Immature natural killer cell (primary cell): Measurements from ENCODE around the gene NEUROD6. TPM values are rescaled to one million over a fixed set of nuclear protein-coding genes. Genes with fewer than 3 reads are reported as not detected.

Experiments
- DNase-seq, 3 donors: peaks; one replicate each; pipeline ENCODE4 v3.0.0; 2022; ENCODE audit warnings: mixed read lengths in 1 of 3
- H3K27ac Mint-ChIP-seq, 6 donors: one replicate each; pipeline ENCODE4 v1.8.0; 2020; ENCODE audit warnings: mixed read lengths in 6 of 6, mild to moderate bottlenecking in 5 of 6, inconsistent platforms in 4 of 6, moderate library complexity in 3 of 6
- H3K27me3 Mint-ChIP-seq, 3 donors: one replicate each; pipeline ENCODE4 v1.8.0; 2020 to 2021; ENCODE audit warnings: low read depth in 3 of 3, mild to moderate bottlenecking in 3 of 3, mixed read lengths in 3 of 3, moderate library complexity in 3 of 3, inconsistent platforms in 1 of 3
- H3K36me3 Mint-ChIP-seq, 3 donors: one replicate each; pipeline ENCODE4 v1.8.0; 2020; ENCODE audit warnings: mixed read lengths in 3 of 3, inconsistent platforms in 2 of 3, mild to moderate bottlenecking in 2 of 3
- H3K4me1 Mint-ChIP-seq, 2 donors: one replicate each; pipeline ENCODE4 v1.8.0; 2020; ENCODE audit warnings: inconsistent platforms in 2 of 2, mild to moderate bottlenecking in 2 of 2, mixed read lengths in 2 of 2, moderate library complexity in 1 of 2
- H3K4me3 Mint-ChIP-seq, 5 donors: one replicate each; pipeline ENCODE4 v1.8.0; 2020; ENCODE audit warnings: mild to moderate bottlenecking in 5 of 5, mixed read lengths in 5 of 5, inconsistent platforms in 3 of 5, moderate library complexity in 3 of 5
- H3K9me3 Mint-ChIP-seq, 6 donors: one replicate each; pipeline ENCODE4 v1.8.0; 2020; ENCODE audit warnings: mild to moderate bottlenecking in 6 of 6, mixed read lengths in 6 of 6, inconsistent platforms in 4 of 6, moderate library complexity in 3 of 6
- polyA plus RNA-seq, 3 donors: library from polyadenylated mRNA; unstranded; fragments of 300-500 nt; fragmentation: Illumina TruSeq; gene quantifications; one replicate each; pipeline ENCODE4 v1.2.3, GENCODE V29; 2021

NEUROD6 gene
- polyA plus RNA-seq, 3 donors from 2014 or later = not detected

DNA sequence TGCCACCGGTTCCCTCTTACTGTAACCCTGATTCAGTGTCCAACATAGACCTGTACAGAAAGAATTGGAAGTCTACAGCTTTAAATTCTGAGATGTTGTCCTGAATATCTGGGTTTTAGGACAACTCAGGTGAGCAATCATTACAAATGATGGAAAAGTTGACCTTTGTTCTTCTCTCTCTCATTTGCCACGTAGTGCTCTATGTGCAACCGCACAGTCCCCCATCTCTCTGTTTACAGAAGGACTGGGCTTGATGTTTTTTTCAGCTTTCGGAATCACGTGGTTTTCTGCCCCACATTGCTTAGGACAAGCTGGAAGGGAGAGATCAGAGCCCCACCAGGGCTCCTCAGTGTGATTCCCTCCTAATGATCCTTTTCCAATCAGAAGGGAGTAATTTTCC lies 22.2 kb downstream of the NEUROD6 start:
- H3K4me3 Mint-ChIP-seq = no peak overlapping the region
- no peak for DNase-seq
- no peaks in the 10 kb centered on the region for H3K4me1 Mint-ChIP-seq
- H3K9me3 Mint-ChIP-seq = peaks cover 0 to 4% (median 1%) of the 10 kb centered on the region in 6 donors
- peaks cover 0 to 4% (median 0%) of the 10 kb centered on the region in 3 donors for H3K27me3 Mint-ChIP-seq
- H3K36me3 Mint-ChIP-seq = no peaks in the 10 kb centered on the region
- H3K27ac Mint-ChIP-seq = no peak overlapping the region

DNA sequence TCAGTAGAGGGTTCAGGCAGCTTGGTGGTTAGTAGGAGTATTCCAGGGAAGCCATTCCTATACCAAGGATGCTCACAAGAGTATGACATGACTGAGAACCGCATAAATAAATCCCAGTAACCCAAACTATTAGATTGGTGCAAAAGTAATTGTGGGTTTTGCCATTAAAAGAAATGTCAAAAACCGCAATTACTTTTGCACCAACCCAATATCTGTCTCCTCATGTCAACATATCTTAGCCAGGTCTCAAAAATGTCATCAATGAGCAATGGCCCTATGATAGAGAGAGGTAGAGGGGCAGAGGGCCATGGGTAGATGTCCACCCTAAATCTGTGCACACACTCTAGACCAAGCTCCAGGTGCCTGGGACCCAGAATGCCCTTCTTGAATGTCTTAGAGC lies 23.6 kb downstream of the NEUROD6 start:
- H3K4me1 Mint-ChIP-seq = no peaks in the 10 kb centered on the region
- no peak for DNase-seq
- H3K9me3 Mint-ChIP-seq = peaks cover 0 to 4% (median 1%) of the 10 kb centered on the region in 6 donors
- no peak overlapping the region for H3K4me3 Mint-ChIP-seq
- no peaks in the 10 kb centered on the region for H3K36me3 Mint-ChIP-seq
- H3K27ac Mint-ChIP-seq = no peak overlapping the region
- peaks cover 0 to 4% (median 0%) of the 10 kb centered on the region in 3 donors for H3K27me3 Mint-ChIP-seq

DNA sequence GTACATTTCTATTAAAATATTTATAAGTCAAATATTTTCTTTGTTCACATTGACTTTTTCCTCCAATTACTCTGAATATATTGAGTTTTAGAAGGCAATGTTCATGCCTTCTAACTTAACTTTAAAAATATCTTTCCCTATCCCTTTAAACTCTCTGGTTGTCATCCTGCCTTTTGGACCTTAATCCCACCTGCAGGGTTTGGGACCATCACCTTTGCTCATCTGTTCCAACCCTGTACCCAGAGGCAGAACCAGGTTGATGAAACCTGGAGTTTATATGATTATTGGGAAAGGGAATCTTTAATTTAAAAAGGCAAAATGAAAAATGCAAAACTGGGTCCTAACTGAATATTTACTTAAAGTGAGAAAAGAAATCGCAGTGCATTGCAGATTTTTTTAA lies 24.8 kb downstream of the NEUROD6 start:
- Mint-ChIP-seq H3K9me3 (peaks cover 0 to 5% (median 0%) of the 10 kb centered on the region in 6 donors), H3K27me3 (peaks cover 0 to 4% (median 0%) of the 10 kb centered on the region in 3 donors), H3K4me3 (no peak overlapping the region), H3K4me1 (no peaks in the 10 kb centered on the region), H3K36me3 (no peaks in the 10 kb centered on the region), H3K27ac (no peak overlapping the region)
- DNase-seq = no peak

DNA sequence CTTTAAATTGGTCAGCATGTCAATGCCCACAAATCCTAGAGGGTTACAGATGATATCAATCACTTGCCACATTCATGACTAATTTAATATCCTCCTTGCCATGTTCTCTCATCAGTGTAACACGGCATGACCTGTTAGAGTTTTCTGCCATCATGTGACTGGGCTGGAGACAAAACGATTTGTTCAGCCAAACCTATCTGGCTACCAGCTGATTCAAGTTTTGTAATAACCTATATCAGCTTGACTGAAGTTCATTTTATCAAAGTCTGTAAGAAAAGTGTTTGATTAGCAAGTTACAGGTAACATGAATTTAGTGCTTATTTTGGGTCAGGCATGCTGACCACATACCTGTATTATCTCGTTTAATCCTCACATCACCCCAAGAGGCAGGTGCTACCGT lies 25.7 kb downstream of the NEUROD6 start:
- DNase-seq = no peak
- Mint-ChIP-seq H3K4me1 (no peaks in the 10 kb centered on the region), H3K27ac (no peak overlapping the region), H3K36me3 (no peaks in the 10 kb centered on the region), H3K27me3 (peaks cover 0 to 4% (median 0%) of the 10 kb centered on the region in 3 donors), H3K4me3 (no peak overlapping the region), H3K9me3 (peaks cover 0 to 5% (median 0%) of the 10 kb centered on the region in 6 donors)

DNA sequence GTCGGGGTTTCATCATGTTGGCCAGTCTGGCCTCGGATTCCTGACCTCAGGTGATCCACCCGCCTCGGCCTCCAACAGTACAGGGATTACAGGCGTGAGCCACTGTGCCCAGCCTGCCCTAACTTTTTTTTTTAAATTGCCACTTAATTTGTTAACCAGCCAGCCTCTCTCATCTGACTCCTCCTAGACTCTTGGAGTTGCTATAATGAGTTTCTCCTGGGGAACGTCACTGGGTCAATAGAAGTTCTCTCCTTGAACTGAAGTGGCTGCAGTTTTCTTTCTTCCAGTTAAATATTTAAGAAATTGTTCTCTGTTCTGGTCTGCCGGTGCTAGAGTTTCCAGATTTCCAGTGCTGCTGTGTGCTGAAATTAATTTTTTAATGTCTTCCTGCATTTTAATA lies 27.6 kb downstream of the NEUROD6 start:
- no peak overlapping the region for H3K27ac Mint-ChIP-seq
- peaks cover 0 to 2% (median 0%) of the 10 kb centered on the region in 6 donors for H3K9me3 Mint-ChIP-seq
- H3K27me3 Mint-ChIP-seq = peaks cover 0 to 2% (median 0%) of the 10 kb centered on the region in 3 donors
- no peak overlapping the region for H3K4me3 Mint-ChIP-seq
- DNase-seq = no peak
- no peaks in the 10 kb centered on the region for H3K4me1 Mint-ChIP-seq
- no peaks in the 10 kb centered on the region for H3K36me3 Mint-ChIP-seq

DNA sequence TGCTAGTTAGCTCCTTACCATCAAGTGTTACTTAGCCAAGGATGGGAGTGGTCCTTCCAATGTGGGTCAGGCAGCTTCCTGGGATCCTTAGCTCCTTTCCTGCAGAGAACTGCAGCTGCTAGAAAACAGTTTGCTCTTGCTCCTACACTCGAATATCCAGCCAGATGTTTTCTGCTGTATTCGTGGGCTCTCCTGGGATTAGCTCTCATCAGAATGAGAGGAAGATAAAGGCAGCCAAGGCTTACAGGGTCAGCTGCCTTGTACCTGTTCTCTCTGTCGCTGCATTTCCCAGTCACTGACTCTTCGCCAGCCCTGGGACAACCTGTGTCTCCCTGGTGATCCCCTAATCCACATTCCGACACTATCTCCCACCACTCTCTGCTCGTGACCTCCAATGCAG lies 29.0 kb downstream of the NEUROD6 start:
- DNase-seq = no peak
- peaks cover 0 to 2% (median 0%) of the 10 kb centered on the region in 6 donors for H3K9me3 Mint-ChIP-seq
- no peaks in the 10 kb centered on the region for H3K36me3 Mint-ChIP-seq
- H3K4me3 Mint-ChIP-seq = no peak overlapping the region
- H3K27me3 Mint-ChIP-seq = no peaks in the 10 kb centered on the region
- no peak overlapping the region for H3K27ac Mint-ChIP-seq
- no peaks in the 10 kb centered on the region for H3K4me1 Mint-ChIP-seq

DNA sequence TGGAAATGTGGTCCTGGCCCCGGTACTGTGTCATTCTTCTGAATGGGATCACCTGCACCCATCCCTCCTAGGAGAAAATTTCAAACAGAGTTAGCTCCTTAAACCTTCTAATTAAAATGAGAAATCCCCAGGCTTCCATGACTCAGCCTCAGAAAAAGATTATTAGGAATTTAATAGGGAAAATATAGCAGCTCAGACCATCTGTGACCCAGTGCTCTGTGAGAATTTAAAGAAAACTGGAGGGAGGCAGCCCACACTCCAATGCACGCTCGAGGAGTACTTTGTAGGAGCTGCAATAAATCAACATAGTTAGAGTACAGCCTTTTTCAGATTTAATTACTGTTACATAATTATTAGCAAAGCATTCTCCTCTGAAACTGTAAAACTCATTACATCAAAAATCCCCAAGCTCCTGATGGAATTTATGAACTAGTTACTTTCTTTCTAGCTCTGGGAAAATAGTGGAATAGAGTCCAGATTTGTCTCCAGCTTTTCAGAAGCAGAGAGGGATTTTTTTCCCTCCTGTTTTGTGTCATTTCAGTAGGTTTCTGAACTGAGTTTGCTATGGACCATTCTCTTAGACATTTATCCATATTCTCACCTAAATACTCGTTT lies 30.1 kb downstream of the NEUROD6 start:
- Mint-ChIP-seq H3K27me3 (no peaks in the 10 kb centered on the region), H3K9me3 (peaks cover 0 to 2% (median 0%) of the 10 kb centered on the region in 6 donors), H3K4me3 (no peak overlapping the region), H3K36me3 (no peaks in the 10 kb centered on the region), H3K4me1 (no peaks in the 10 kb centered on the region), H3K27ac (no peak overlapping the region)
- DNase-seq = no peak

DNA sequence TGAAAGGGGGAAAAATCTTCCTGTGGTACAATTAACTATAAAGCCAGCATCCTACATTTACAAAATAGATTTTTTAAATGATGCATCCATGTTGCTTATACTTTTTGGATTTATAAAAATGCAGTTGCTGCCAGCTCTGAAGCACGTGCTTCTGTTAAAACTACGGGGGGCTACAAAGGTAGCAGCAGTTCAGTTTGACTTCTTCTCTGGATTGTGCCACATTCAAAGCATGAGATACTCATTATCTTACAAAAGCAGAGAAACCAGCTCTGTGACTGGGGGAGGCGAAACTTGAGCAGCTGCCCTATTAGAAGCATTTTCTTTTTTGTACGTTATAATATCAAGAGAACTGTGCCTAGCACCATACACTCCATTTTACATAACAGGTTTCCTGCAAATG lies 31.1 kb downstream of the NEUROD6 start:
- Mint-ChIP-seq H3K36me3 (no peaks in the 10 kb centered on the region), H3K27ac (no peak overlapping the region), H3K9me3 (peaks cover 0 to 2% (median under 1%) of the 10 kb centered on the region in 6 donors), H3K27me3 (no peaks in the 10 kb centered on the region), H3K4me3 (no peak overlapping the region), H3K4me1 (no peaks in the 10 kb centered on the region)
- DNase-seq = no peak

DNA sequence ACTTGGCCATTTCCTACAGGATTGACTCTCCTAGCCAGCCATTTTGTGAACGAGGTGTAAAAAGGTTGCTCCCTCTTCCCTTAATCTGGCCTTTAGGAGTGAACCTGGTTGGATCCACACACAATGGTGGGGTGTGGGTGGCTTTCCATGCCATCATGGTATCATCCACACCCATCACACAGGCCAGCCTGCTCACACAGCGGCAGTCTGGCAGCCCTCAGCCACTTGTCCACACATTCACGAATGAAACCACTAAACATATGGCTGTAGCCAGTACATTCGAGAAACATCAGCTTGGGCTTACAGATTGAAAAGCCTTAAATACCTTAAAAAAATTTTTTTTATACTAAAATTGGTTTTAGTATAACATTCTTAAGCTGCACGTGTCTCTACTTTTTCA lies 31.9 kb downstream of the NEUROD6 start:
- DNase-seq = no peak
- Mint-ChIP-seq H3K4me3 (no peak overlapping the region), H3K4me1 (no peaks in the 10 kb centered on the region), H3K36me3 (no peaks in the 10 kb centered on the region), H3K27ac (no peak overlapping the region), H3K27me3 (peaks cover 0 to under 1% (median 0%) of the 10 kb centered on the region in 3 donors), H3K9me3 (peaks cover 0 to 5% (median 2%) of the 10 kb centered on the region in 6 donors)

DNA sequence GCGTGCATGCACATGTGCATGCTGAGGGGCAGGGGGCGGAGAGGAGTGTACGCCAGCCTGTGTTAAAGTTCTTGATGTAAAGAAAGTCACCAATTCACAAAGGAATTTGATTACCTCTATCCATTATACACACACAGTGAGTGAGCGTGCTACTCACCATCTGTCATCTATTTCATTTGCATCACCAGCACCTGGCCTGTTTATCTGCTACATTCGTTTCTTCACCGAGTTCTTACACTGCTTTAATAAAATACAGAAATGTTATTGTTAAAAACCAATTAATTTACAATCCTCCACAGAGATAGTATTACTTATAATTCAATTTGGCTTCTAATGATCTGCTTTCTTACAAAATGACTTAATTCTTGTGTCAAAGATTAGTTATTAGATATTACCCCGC lies 32.6 kb downstream of the NEUROD6 start:
- peaks cover 0 to 5% (median 3%) of the 10 kb centered on the region in 6 donors for H3K9me3 Mint-ChIP-seq
- H3K27me3 Mint-ChIP-seq = peaks cover 0 to 2% (median 0%) of the 10 kb centered on the region in 3 donors
- no peak overlapping the region for H3K4me3 Mint-ChIP-seq
- no peak for DNase-seq
- no peaks in the 10 kb centered on the region for H3K36me3 Mint-ChIP-seq
- H3K27ac Mint-ChIP-seq = no peak overlapping the region
- H3K4me1 Mint-ChIP-seq = no peaks in the 10 kb centered on the region

DNA sequence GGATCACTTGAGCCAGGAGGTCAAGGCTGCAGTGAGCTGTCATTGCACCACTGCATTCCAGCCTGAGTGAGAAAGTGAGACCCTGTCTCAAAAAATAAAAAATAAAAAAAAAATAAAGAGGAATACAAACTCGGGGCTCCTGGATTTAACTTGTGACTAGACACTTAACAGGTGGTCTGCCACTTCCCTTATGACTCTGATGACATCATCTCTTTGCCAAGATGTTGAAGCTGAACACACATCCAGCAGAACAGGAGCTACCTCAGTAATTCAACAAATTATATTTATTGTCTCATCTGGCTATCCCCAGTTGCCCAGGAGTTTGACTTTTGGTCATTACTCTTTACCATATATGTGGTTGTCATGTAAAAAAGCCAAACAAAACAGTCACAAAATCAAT lies 35.3 kb downstream of the NEUROD6 start:
- no peak overlapping the region for H3K4me3 Mint-ChIP-seq
- H3K36me3 Mint-ChIP-seq = no peaks in the 10 kb centered on the region
- no peak overlapping the region for H3K27ac Mint-ChIP-seq
- no peak for DNase-seq
- H3K27me3 Mint-ChIP-seq = peaks cover 2% of the 10 kb centered on the region in 3 donors
- H3K4me1 Mint-ChIP-seq = no peaks in the 10 kb centered on the region
- peaks cover 0 to 11% (median 4%) of the 10 kb centered on the region in 6 donors for H3K9me3 Mint-ChIP-seq

DNA sequence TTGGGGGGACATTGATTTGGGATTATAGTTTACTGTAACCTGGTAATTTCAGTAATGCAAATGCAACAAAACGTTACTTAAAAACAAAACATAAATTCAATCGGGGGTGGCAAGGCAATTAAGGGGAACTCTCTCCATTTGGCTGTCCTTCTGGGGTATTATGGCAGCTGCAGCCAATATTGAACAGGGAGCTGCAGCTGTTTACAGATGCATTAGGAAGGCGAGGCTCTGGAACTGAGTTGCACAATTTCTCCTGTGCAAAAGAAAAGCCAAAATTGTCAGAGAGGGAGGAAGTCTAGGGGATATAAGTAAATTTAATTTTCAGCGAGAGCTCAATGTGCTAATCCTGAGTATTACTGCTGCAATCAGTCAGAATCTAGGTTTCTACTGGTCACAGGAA lies 36.1 kb downstream of the NEUROD6 start:
- Mint-ChIP-seq H3K36me3 (no peaks in the 10 kb centered on the region), H3K27ac (no peak overlapping the region), H3K9me3 (peaks cover 0 to 11% (median 4%) of the 10 kb centered on the region in 6 donors), H3K4me1 (no peaks in the 10 kb centered on the region), H3K27me3 (peaks cover 2% of the 10 kb centered on the region in 3 donors), H3K4me3 (no peak overlapping the region)
- no peak for DNase-seq

DNA sequence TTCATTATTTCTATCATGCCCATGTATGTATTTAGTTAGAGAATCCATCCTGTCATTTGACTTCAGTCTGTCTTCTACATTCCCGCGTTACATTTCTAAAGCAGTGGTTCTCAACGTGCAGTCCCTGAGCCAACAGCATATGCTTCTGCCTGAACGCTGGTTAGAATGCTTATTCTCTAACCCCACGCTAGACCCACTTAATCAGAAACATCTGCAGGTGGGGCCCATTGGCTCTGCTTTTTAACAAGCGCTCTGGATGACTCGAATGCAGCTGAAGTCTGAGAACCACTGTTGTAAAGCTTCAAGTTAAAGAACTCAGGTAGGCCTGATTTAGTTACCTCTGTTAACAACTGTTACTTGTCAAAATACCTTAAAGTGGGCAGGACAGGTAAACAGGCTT lies 38.2 kb downstream of the NEUROD6 start:
- H3K27ac Mint-ChIP-seq = no peak overlapping the region
- no peaks in the 10 kb centered on the region for H3K4me1 Mint-ChIP-seq
- no peak for DNase-seq
- peaks cover 2% of the 10 kb centered on the region in 3 donors for H3K27me3 Mint-ChIP-seq
- no peaks in the 10 kb centered on the region for H3K36me3 Mint-ChIP-seq
- peaks cover 0 to 11% (median 4%) of the 10 kb centered on the region in 6 donors for H3K9me3 Mint-ChIP-seq
- no peak overlapping the region for H3K4me3 Mint-ChIP-seq

DNA sequence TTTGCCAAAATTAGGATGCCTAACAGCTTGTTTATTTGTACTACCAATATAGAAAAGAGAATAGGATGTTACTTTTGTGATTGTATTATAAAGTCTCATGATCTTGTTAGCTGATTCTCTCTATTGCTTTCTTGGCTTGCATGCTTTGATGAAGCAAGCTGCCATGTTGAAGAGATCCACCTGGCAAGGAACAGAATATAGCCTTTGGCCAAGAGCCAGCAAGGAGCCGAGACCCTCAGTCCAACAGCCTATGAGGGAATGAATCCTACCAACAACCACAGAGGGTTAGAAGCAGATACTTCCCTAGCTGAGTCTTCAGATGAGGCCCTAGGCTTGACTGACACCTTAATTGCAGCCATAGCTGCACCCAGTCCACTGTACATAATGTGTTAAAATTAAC lies 41.2 kb downstream of the NEUROD6 start:
- Mint-ChIP-seq H3K4me1 (no peaks in the 10 kb centered on the region), H3K9me3 (peaks cover 1 to 20% (median 3%) of the 10 kb centered on the region in 6 donors)

DNA sequence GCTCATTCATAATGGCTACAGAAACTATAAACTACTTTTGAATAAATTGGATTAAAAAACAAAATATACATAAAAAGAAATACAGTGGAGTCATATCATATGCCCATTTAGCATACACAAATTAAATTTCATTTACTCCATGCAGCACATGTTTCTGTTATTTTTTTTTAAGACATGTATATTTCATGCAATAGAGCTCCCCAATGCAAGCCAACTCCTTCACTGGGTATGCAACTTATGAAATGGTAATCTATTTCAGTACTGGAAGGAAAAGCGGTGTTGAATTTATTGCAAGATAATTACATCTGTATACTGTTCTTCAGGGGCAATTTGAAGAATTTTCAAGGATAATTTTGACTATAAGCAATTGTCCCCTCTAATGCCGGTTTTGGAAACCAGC lies 49.9 kb downstream of the NEUROD6 start:
- Mint-ChIP-seq H3K36me3 (no peaks in the 10 kb centered on the region), H3K4me1 (no peaks in the 10 kb centered on the region), H3K27me3 (peaks cover 0 to 3% (median 0%) of the 10 kb centered on the region in 3 donors), H3K27ac (no peak overlapping the region), H3K4me3 (no peak overlapping the region), H3K9me3 (peaks cover 0 to 3% (median 2%) of the 10 kb centered on the region in 6 donors)
- DNase-seq = no peak

More for the DNA sequence above, 41.2 kb downstream of the NEUROD6 start:
- H3K27ac Mint-ChIP-seq = no peak overlapping the region
- H3K36me3 Mint-ChIP-seq = no peaks in the 10 kb centered on the region
- DNase-seq = no peak
- H3K27me3 Mint-ChIP-seq = peaks cover 2 to 5% (median 2%) of the 10 kb centered on the region in 3 donors
- H3K4me3 Mint-ChIP-seq = no peak overlapping the region
